Measurements from ENCODE around the gene LRP1B. TPM values are rescaled to one million over a fixed set of nuclear protein-coding genes. Genes with fewer than 3 reads are reported as not detected.

Gene LRP1B
- total RNA-seq, 2 donors from 2014 or later, result 0.52 to 3.0 TPM

GRCh38 chr2:140201572-140201971 is 1929.2 kb downstream of the LRP1B start:
- Histone ChIP-seq H3K4me1 (no peaks in the 10 kb centered on the region), H3K9me3 (no peaks in the 10 kb centered on the region), H3K4me3 (no peak overlapping the region), H3K27me3 (no peaks in the 10 kb centered on the region), H3K27ac (no peak overlapping the region), H3K36me3 (replicated peaks in 1 of 2; ENCODE audit: insufficient read depth in 1 of 2, low read depth in 2 of 2) (no peaks in the 10 kb centered on the region)
- 52 to 70% methylated on average over 2 of the region's 2 CpGs for WGBS, 2 donors
- TF ChIP-seq CTCF (IDR thresholded peaks at IDR 0.05) (no peak), POLR2A (IDR thresholded peaks at IDR 0.05) (no peak)
- intact Hi-C loops (cut with DNase I), result no loop called here
- ATAC-seq, result no peak
- DNase-seq, result no peak

GRCh38 chr2:140200764-140201163 is 1930.1 kb downstream of the LRP1B start:
- Histone ChIP-seq H3K36me3 (replicated peaks in 1 of 2; ENCODE audit: insufficient read depth in 1 of 2, low read depth in 2 of 2) (no peaks in the 10 kb centered on the region), H3K9me3 (no peaks in the 10 kb centered on the region), H3K27me3 (no peaks in the 10 kb centered on the region), H3K4me1 (no peaks in the 10 kb centered on the region), H3K4me3 (no peak overlapping the region), H3K27ac (no peak overlapping the region)
- no peak for TF ChIP-seq CTCF (IDR thresholded peaks at IDR 0.05)
- TF ChIP-seq POLR2A (IDR thresholded peaks at IDR 0.05), result no peak
- no peak for ATAC-seq
- 48 to 50% methylated on average over 2 of the region's 2 CpGs for WGBS, 2 donors
- intact Hi-C loops (cut with DNase I), result no loop called here
- no peak for DNase-seq

- no peaks in the 10 kb centered on the region for H3K4me1 ChIP-seq
- no peaks in the 10 kb centered on the region for H3K27me3 ChIP-seq
- TF ChIP-seq POLR2A (IDR thresholded peaks at IDR 0.05) (no peak), CTCF (IDR thresholded peaks at IDR 0.05) (no peak)
- no peak overlapping the region for H3K4me3 ChIP-seq
- H3K9me3 ChIP-seq, result no peaks in the 10 kb centered on the region
- H3K27ac ChIP-seq, result no peak overlapping the region
- intact Hi-C loops (cut with DNase I), result no loop called here
- no peaks in the 10 kb centered on the region for H3K36me3 ChIP-seq (replicated peaks in 1 of 2; ENCODE audit: insufficient read depth in 1 of 2, low read depth in 2 of 2)
- 45 to 67% methylated on average over 1 of the region's 1 CpG for WGBS, 2 donors
- DNase-seq (no peak), ATAC-seq (no peak)
These were observed 1930.5 kb downstream of the LRP1B start for GRCh38 chr2:140200307-140200706.

- Histone ChIP-seq H3K36me3 (replicated peaks in 1 of 2; ENCODE audit: insufficient read depth in 1 of 2, low read depth in 2 of 2) (no peaks in the 10 kb centered on the region), H3K9me3 (no peaks in the 10 kb centered on the region), H3K27ac (no peak overlapping the region), H3K4me3 (no peak overlapping the region), H3K4me1 (no peaks in the 10 kb centered on the region), H3K27me3 (no peaks in the 10 kb centered on the region)
- ATAC-seq (no peak), DNase-seq (no peak)
- WGBS, 2 donors, result 50 to 74% methylated on average over 1 of the region's 1 CpG
- no peak for TF ChIP-seq POLR2A (IDR thresholded peaks at IDR 0.05)
- intact Hi-C loops (cut with DNase I), result no loop called here
These were observed 1931.5 kb downstream of the LRP1B start for GRCh38 chr2:140199312-140199711.

GRCh38 chr2:140187086-140187485 is 1943.7 kb downstream of the LRP1B start:
- Histone ChIP-seq H3K4me1 (no peaks in the 10 kb centered on the region), H3K27me3 (no peaks in the 10 kb centered on the region), H3K9me3 (no peaks in the 10 kb centered on the region), H3K27ac (no peak overlapping the region), H3K36me3 (replicated peaks in 1 of 2; ENCODE audit: insufficient read depth in 1 of 2, low read depth in 2 of 2) (no peaks in the 10 kb centered on the region), H3K4me3 (no peak overlapping the region)
- WGBS, 2 donors, result 65 to 69% methylated on average over 4 of the region's 4 CpGs
- no peak for DNase-seq
- intact Hi-C loops (cut with DNase I), result no loop called here
- no peak for TF ChIP-seq CTCF (IDR thresholded peaks at IDR 0.05)
- TF ChIP-seq POLR2A (IDR thresholded peaks at IDR 0.05), result no peak
- no peak for ATAC-seq
